GM19324 (cell line): ENCODE results near the gene C1QTNF6.

Experiments
- ATAC-seq: cut with Tn5 transposase; IDR thresholded peaks from one replicate; pipeline ENCODE4 v1.9.1; 2021; ENCODE audit warnings: mild to moderate bottlenecking, moderate library complexity; ENCODE audit not compliant: unreplicated experiment, low FRiP score

C1QTNF6 gene

GRCh38 chr22:37146507-37147180 lies 41.4 kb downstream of the C1QTNF6 start:
- no peak for ATAC-seq

- ATAC-seq = no peak
Measured at GRCh38 chr22:37146051-37146385, 42.0 kb downstream of the C1QTNF6 start.

GRCh38 chr22:37145180-37146050 lies 42.6 kb downstream of the C1QTNF6 start:
- ATAC-seq = no peak

GRCh38 chr22:37144180-37144554 lies 43.9 kb downstream of the C1QTNF6 start:
- no peak for ATAC-seq

GRCh38 chr22:37141971-37142370 lies 46.1 kb downstream of the C1QTNF6 start:
- no peak for ATAC-seq

GRCh38 chr22:37141476-37141875 lies 46.6 kb downstream of the C1QTNF6 start:
- ATAC-seq = no peak

GRCh38 chr22:37140686-37141323 lies 47.2 kb downstream of the C1QTNF6 start:
- no peak for ATAC-seq

- no peak for ATAC-seq
Measured at GRCh38 chr22:37139762-37140161, 48.3 kb downstream of the C1QTNF6 start.

GRCh38 chr22:37138849-37139561 lies 49.0 kb downstream of the C1QTNF6 start:
- no peak for ATAC-seq

- ATAC-seq = no peak
Measured at GRCh38 chr22:37137903-37138665, 50.0 kb downstream of the C1QTNF6 start.

GRCh38 chr22:37137131-37137530 lies 50.9 kb downstream of the C1QTNF6 start:
- ATAC-seq = no peak

GRCh38 chr22:37135023-37135422 lies 53.0 kb downstream of the C1QTNF6 start:
- ATAC-seq = no peak

- no peak for ATAC-seq
Measured at GRCh38 chr22:37133304-37134018, 54.6 kb downstream of the C1QTNF6 start.

GRCh38 chr22:37132773-37133172 lies 55.3 kb downstream of the C1QTNF6 start:
- no peak for ATAC-seq
